ENCODE measurements around the gene MAP4K4. TPM values are rescaled to one million over a fixed set of nuclear protein-coding genes. Genes with fewer than 3 reads are reported as not detected.

Gene MAP4K4
- total and polyA plus RNA-seq, 2 donors from 2014 or later, result 8.4 to 62.8 TPM

GRCh38 chr2:101897301-101897700, 199.8 kb downstream of the MAP4K4 start:
- H3K9ac ChIP-seq (ENCODE audit: low read length in 3 of 3), result no peak overlapping the region
- DNase-seq, result no peak

GRCh38 chr2:101899265-101899664, 201.8 kb downstream of the MAP4K4 start:
- peaks cover 0 to 7% (median 2%) of the 10 kb centered on the region in 3 donors for H3K9me3 ChIP-seq (ENCODE audit: control insufficient read depth in 2 of 3, insufficient read depth in 1 of 3, low read length in 3 of 3)
- no peak overlapping the region for H3K27ac ChIP-seq (ENCODE audit: low read depth in 2 of 2, low read length in 2 of 2)
- no peaks in the 10 kb centered on the region for H3K36me3 ChIP-seq (ENCODE audit: control insufficient read depth in 2 of 3, insufficient read depth in 3 of 3, low read length in 3 of 3)
- H3K9ac ChIP-seq (ENCODE audit: low read length in 3 of 3), result no peak overlapping the region
- DNase-seq, result no peak
- H3K4me3 ChIP-seq (ENCODE audit: low read length in 3 of 3), result no peak overlapping the region
- no peaks in the 10 kb centered on the region for H3K4me1 ChIP-seq (ENCODE audit: control insufficient read depth in 2 of 3, insufficient read depth in 2 of 3, low read depth in 1 of 3, low read length in 3 of 3)
- H3K27me3 ChIP-seq (ENCODE audit: control insufficient read depth, insufficient read depth, low read length), result no peaks in the 10 kb centered on the region
- no peak for TF ChIP-seq CTCF (IDR thresholded peaks at IDR 0.05; ENCODE audit: borderline replicate concordance, extremely low read depth, insufficient read depth)
- FAIRE-seq, result no peak
- intact Hi-C loops (cut with DNase I), result no loop called here

More at GRCh38 chr2:101897301-101897700, 199.8 kb downstream of the MAP4K4 start:
- Histone ChIP-seq H3K27me3 (ENCODE audit: control insufficient read depth, insufficient read depth, low read length) (no peaks in the 10 kb centered on the region), H3K36me3 (ENCODE audit: control insufficient read depth in 2 of 3, insufficient read depth in 3 of 3, low read length in 3 of 3) (peaks cover 0 to 3% (median 2%) of the 10 kb centered on the region in 3 donors), H3K4me3 (ENCODE audit: low read length in 3 of 3) (no peak overlapping the region), H3K27ac (ENCODE audit: low read depth in 2 of 2, low read length in 2 of 2) (no peak overlapping the region), H3K9me3 (ENCODE audit: control insufficient read depth in 2 of 3, insufficient read depth in 1 of 3, low read length in 3 of 3) (peaks cover 0 to 6% (median 2%) of the 10 kb centered on the region in 3 donors), H3K4me1 (ENCODE audit: control insufficient read depth in 2 of 3, insufficient read depth in 2 of 3, low read depth in 1 of 3, low read length in 3 of 3) (no peaks in the 10 kb centered on the region)
- no peak for FAIRE-seq
- no peak for TF ChIP-seq CTCF (IDR thresholded peaks at IDR 0.05; ENCODE audit: borderline replicate concordance, extremely low read depth, insufficient read depth)
- intact Hi-C loops (cut with DNase I), result no loop called here

- FAIRE-seq (no peak), DNase-seq (no peak)
- Histone ChIP-seq H3K27ac (ENCODE audit: low read depth in 2 of 2, low read length in 2 of 2) (no peak overlapping the region), H3K36me3 (ENCODE audit: control insufficient read depth in 2 of 3, insufficient read depth in 3 of 3, low read length in 3 of 3) (no peaks in the 10 kb centered on the region), H3K9ac (ENCODE audit: low read length in 3 of 3) (no peak overlapping the region), H3K4me3 (ENCODE audit: low read length in 3 of 3) (no peak overlapping the region), H3K27me3 (ENCODE audit: control insufficient read depth, insufficient read depth, low read length) (no peaks in the 10 kb centered on the region), H3K4me1 (ENCODE audit: control insufficient read depth in 2 of 3, insufficient read depth in 2 of 3, low read depth in 1 of 3, low read length in 3 of 3) (no peaks in the 10 kb centered on the region), H3K9me3 (ENCODE audit: control insufficient read depth in 2 of 3, insufficient read depth in 1 of 3, low read length in 3 of 3) (peaks cover 0 to 7% (median 2%) of the 10 kb centered on the region in 3 donors)
- intact Hi-C loops (cut with DNase I), result no loop called here
- TF ChIP-seq CTCF (IDR thresholded peaks at IDR 0.05; ENCODE audit: borderline replicate concordance, extremely low read depth, insufficient read depth), result no peak
These were observed 202.4 kb downstream of the MAP4K4 start for GRCh38 chr2:101899871-101900270.

- Histone ChIP-seq H3K9me3 (ENCODE audit: control insufficient read depth in 2 of 3, insufficient read depth in 1 of 3, low read length in 3 of 3) (peaks cover 0 to 7% (median 2%) of the 10 kb centered on the region in 3 donors), H3K4me3 (ENCODE audit: low read length in 3 of 3) (no peak overlapping the region), H3K27me3 (ENCODE audit: control insufficient read depth, insufficient read depth, low read length) (no peaks in the 10 kb centered on the region), H3K4me1 (ENCODE audit: control insufficient read depth in 2 of 3, insufficient read depth in 2 of 3, low read depth in 1 of 3, low read length in 3 of 3) (no peaks in the 10 kb centered on the region), H3K9ac (ENCODE audit: low read length in 3 of 3) (no peak overlapping the region), H3K36me3 (ENCODE audit: control insufficient read depth in 2 of 3, insufficient read depth in 3 of 3, low read length in 3 of 3) (no peaks in the 10 kb centered on the region), H3K27ac (ENCODE audit: low read depth in 2 of 2, low read length in 2 of 2) (no peak overlapping the region)
- DNase-seq (no peak), FAIRE-seq (no peak)
- intact Hi-C loops (cut with DNase I), result no loop called here
- TF ChIP-seq CTCF (IDR thresholded peaks at IDR 0.05; ENCODE audit: borderline replicate concordance, extremely low read depth, insufficient read depth), result no peak
These were observed 202.9 kb downstream of the MAP4K4 start for GRCh38 chr2:101900375-101900774.

Measured in kidney (tissue), 14 donors.